Measurements from ENCODE around the gene CTSW. TPM values are rescaled to one million over a fixed set of nuclear protein-coding genes. Genes with fewer than 3 reads are reported as not detected.

Gene CTSW
- total RNA-seq, 1 donor from 2014 or later, result 17.2 TPM

- ATAC-seq (no peak), DNase-seq (peak; percentile 25)
- no peak for TF ChIP-seq CTCF (IDR thresholded peaks at IDR 0.05)
- Histone ChIP-seq H3K27me3 (no peaks in the 10 kb centered on the region), H3K4me1 (peaks cover 26% of the 10 kb centered on the region), H3K36me3 (peaks cover 38% of the 10 kb centered on the region), H3K27ac (no peak overlapping the region), H3K9me3 (no peaks in the 10 kb centered on the region), H3K4me3 (no peak overlapping the region)
- intact Hi-C loops (cut with DNase I), result no loop called here
Measured at GRCh38 chr11:65885808-65886536, 6.3 kb downstream of the CTSW start.

DNA sequence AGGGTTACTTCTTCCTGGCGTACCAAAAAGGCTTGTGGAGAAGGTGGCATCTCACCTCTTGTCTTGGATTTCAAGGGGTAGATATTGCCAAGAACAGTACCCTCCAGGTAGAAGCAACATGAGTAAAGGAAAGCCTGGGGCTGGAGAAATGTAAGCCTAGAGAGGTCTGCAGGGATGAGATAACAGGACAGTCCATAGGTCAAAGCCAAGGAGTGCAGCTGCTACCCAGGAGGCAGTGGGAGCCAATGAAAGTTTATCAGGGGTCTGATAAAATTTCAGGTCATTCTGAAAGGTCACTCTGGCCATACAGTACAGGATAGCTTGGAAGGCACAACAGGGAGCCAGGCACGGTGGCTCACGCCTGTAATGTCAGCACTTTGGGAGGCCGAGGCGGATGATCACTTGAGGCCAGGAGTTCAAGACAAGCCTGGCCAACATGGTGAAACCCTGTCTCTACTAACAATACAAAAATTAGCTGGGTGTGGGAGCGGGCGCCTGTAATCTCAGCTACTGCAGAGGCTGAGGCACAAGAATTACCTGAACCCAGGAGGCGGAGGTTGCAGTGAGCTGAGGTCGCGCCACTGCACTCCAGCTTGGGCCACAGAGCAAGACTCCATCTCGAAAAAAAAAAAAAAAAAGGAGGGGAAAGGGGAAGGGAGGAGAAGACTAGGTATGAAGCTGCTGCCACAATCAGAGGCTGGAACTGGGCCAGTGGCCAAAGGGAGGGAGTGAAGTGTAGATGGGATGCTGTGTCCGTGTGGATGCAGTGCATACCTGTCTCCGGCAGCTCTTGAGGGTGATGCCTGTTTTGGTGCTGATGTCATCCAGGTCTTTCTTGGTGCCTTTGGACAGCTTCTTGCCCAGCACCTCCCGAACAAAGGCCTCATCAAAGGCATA, 7.4 kb downstream of the CTSW start:
- Histone ChIP-seq H3K9me3 (no peaks in the 10 kb centered on the region), H3K27ac (peak overlapping the region; percentile 96), H3K4me3 (peak overlapping the region; percentile 91), H3K36me3 (peaks cover 38% of the 10 kb centered on the region), H3K4me1 (peaks cover 36% of the 10 kb centered on the region), H3K27me3 (no peaks in the 10 kb centered on the region)
- no peak for TF ChIP-seq CTCF (IDR thresholded peaks at IDR 0.05)
- DNase-seq (peak; percentile 65), ATAC-seq (no peak)
- intact Hi-C loops (cut with DNase I), result no loop called here

- no peak for TF ChIP-seq CTCF (IDR thresholded peaks at IDR 0.05)
- H3K27me3 ChIP-seq, result no peaks in the 10 kb centered on the region
- H3K4me3 ChIP-seq, result peak overlapping the region; percentile 91
- H3K4me1 ChIP-seq, result peaks cover 43% of the 10 kb centered on the region
- ATAC-seq (no peak), DNase-seq (no peak)
- H3K27ac ChIP-seq, result peak overlapping the region; percentile 96
- intact Hi-C loops (cut with DNase I), result no loop called here
- no peaks in the 10 kb centered on the region for H3K9me3 ChIP-seq
- peaks cover 38% of the 10 kb centered on the region for H3K36me3 ChIP-seq
Measured at GRCh38 chr11:65887723-65888162, 8.1 kb downstream of the CTSW start.

DNA sequence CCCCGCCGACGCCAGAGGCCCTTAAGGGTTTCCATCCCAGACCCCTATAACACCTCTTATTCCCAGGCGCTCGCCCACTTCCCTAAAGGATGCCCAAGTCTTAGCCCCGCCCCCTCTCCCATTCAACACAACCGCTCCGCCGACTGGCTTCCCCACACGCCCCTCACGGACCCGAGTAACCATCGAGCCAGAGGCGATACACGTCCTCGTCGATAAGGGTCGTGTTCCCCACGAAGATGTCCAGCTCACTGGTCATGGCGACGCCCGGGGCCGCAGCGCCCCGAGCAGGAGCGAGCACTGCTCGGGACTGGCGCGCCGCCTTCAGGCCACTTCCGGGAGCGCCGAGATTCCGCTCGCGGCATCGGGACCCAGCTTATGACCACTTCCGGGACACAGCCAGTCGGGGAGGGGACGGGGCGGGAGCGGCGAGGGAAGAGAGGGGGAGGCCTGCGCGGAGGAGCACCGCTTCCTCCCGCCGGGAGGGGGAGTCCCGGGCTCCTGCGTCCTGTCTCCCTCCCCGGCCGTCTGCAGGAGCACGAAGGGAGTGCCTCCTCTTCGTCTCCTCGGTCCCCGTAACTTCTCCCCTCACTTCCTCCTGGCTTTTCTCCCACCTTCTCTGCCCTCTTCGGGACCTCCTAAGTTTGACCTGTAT, 8.7 kb downstream of the CTSW start, which contains the start of gene FIBP:
Gene FIBP (minus strand): TSS at position 309 of the 652 bp plus-strand sequence. CDS start 53 bp downstream, at position 256.
- DNase-seq (peak; percentile 99), ATAC-seq (peak; percentile 87)
- no peaks in the 10 kb centered on the region for H3K9me3 ChIP-seq
- peaks cover 33% of the 10 kb centered on the region for H3K36me3 ChIP-seq
- peak within 1 kb of the TSS; percentile 91 for H3K4me3 ChIP-seq
- intact Hi-C loops (cut with DNase I), result no loop called here
- peaks cover 48% of the 10 kb centered on the region for H3K4me1 ChIP-seq
- TF ChIP-seq CTCF (IDR thresholded peaks at IDR 0.05), result peak; percentile 83
- no peaks in the 10 kb centered on the region for H3K27me3 ChIP-seq
- peak within 1 kb of the TSS; percentile 96 for H3K27ac ChIP-seq

Data from upper lobe of right lung (tissue), 1 donor.